ENCODE measurements around the gene FIGNL1.
"Not testable (repeated sequence)": the region's sequence is repeated elsewhere in the genome, so short reads cannot be mapped to it uniquely, and the experiment has no call there.

DNA sequence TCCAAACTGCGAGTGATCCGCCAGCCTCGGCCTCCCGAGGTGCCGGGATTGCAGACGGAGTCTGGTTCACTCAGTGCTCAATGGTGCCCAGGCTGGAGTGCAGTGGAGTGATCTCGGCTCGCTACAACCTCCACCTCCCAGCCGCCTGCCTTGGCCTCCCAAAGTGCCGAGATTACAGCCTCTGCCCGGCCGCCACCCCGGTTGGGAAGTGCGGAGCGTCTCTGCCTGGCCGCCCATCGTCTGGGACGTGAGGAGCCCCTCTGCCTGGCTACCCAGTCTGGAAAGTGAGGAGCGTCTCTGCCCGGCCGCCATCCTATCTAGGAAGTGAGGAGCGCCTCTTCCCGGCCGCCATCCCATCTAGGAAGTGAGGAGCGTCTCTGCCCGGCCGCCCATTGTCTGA lies 9.0 kb upstream of the FIGNL1 start:
- TF ChIP-seq, protein P1, sequence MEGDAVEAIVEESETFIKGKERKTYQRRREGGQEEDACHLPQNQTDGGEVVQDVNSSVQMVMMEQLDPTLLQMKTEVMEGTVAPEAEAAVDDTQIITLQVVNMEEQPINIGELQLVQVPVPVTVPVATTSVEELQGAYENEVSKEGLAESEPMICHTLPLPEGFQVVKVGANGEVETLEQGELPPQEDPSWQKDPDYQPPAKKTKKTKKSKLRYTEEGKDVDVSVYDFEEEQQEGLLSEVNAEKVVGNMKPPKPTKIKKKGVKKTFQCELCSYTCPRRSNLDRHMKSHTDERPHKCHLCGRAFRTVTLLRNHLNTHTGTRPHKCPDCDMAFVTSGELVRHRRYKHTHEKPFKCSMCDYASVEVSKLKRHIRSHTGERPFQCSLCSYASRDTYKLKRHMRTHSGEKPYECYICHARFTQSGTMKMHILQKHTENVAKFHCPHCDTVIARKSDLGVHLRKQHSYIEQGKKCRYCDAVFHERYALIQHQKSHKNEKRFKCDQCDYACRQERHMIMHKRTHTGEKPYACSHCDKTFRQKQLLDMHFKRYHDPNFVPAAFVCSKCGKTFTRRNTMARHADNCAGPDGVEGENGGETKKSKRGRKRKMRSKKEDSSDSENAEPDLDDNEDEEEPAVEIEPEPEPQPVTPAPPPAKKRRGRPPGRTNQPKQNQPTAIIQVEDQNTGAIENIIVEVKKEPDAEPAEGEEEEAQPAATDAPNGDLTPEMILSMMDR (IDR thresholded peaks at IDR 0.05; ENCODE audit: extremely low read depth in 1 of 2, insufficient read depth in 1 of 2, low read depth in 1 of 2, low read length in 2 of 2): not testable (repeated sequence)
- TF ChIP-seq JUN (IDR thresholded peaks at IDR 0.05; ENCODE audit: borderline replicate concordance, insufficient read depth, insufficient read length, low read depth); EZH2 (IDR thresholded peaks at IDR 0.05; ENCODE audit: borderline replicate concordance, low read depth, low read length, severe bottlenecking); POLR2AphosphoS5 (IDR thresholded peaks at IDR 0.05; ENCODE audit: insufficient read depth, low read depth, low read length); MYC (IDR thresholded peaks at IDR 0.05; ENCODE audit: low read depth, low read length); GATA2 (IDR thresholded peaks at IDR 0.05; ENCODE audit: insufficient read depth, insufficient read length, low read depth, low read length); FOS (IDR thresholded peaks at IDR 0.05; ENCODE audit: borderline replicate concordance, insufficient read depth, low read length): not testable (repeated sequence)

Measured in endothelial cell of umbilical vein (primary cell).